Measurements from ENCODE around the gene SLC17A3.

GRCh38 chr6:25862199-25862598, 11.8 kb downstream of the SLC17A3 start:
- TF ChIP-seq, protein P1, sequence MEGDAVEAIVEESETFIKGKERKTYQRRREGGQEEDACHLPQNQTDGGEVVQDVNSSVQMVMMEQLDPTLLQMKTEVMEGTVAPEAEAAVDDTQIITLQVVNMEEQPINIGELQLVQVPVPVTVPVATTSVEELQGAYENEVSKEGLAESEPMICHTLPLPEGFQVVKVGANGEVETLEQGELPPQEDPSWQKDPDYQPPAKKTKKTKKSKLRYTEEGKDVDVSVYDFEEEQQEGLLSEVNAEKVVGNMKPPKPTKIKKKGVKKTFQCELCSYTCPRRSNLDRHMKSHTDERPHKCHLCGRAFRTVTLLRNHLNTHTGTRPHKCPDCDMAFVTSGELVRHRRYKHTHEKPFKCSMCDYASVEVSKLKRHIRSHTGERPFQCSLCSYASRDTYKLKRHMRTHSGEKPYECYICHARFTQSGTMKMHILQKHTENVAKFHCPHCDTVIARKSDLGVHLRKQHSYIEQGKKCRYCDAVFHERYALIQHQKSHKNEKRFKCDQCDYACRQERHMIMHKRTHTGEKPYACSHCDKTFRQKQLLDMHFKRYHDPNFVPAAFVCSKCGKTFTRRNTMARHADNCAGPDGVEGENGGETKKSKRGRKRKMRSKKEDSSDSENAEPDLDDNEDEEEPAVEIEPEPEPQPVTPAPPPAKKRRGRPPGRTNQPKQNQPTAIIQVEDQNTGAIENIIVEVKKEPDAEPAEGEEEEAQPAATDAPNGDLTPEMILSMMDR (IDR thresholded peaks at IDR 0.05) = no peak
- TF ChIP-seq POLR2A (IDR thresholded peaks at IDR 0.05) = no peak
